GM12872 (cell line): ENCODE data around the gene AIDA.

Experiments
- TF ChIP-seq, protein P1 (sequence below): IDR thresholded peaks from 3 replicates; pipeline ENCODE4 v1.5.1; 2011; ENCODE audit warnings: low read depth, mild to moderate bottlenecking, low read length, moderate library complexity; ENCODE audit not compliant: insufficient read depth

Gene AIDA

GRCh38 chr1:222623458-222623857 is 88.8 kb downstream of the AIDA start:
- TF ChIP-seq, protein P1, sequence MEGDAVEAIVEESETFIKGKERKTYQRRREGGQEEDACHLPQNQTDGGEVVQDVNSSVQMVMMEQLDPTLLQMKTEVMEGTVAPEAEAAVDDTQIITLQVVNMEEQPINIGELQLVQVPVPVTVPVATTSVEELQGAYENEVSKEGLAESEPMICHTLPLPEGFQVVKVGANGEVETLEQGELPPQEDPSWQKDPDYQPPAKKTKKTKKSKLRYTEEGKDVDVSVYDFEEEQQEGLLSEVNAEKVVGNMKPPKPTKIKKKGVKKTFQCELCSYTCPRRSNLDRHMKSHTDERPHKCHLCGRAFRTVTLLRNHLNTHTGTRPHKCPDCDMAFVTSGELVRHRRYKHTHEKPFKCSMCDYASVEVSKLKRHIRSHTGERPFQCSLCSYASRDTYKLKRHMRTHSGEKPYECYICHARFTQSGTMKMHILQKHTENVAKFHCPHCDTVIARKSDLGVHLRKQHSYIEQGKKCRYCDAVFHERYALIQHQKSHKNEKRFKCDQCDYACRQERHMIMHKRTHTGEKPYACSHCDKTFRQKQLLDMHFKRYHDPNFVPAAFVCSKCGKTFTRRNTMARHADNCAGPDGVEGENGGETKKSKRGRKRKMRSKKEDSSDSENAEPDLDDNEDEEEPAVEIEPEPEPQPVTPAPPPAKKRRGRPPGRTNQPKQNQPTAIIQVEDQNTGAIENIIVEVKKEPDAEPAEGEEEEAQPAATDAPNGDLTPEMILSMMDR, result no peak

DNA sequence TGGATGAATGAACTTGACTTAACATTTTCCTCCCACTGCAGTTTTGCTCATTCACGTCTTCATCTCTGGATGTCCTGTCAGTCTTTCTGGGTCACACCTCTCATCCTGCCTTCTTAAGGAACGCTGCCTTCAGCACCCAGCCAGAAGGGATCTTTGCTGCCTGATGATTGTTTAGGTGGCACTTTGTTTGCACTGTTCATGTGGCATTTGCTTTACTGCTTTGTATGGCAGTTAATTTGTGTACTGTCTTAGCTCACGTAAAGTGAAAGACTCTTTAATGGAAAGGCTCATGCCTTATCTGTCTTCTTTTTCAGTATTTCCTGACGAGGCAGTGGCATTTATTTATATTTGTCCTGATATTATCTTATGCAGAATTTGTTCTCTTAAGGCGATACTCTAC is 89.5 kb downstream of the AIDA start:
- TF ChIP-seq, protein P1, result no peak

DNA sequence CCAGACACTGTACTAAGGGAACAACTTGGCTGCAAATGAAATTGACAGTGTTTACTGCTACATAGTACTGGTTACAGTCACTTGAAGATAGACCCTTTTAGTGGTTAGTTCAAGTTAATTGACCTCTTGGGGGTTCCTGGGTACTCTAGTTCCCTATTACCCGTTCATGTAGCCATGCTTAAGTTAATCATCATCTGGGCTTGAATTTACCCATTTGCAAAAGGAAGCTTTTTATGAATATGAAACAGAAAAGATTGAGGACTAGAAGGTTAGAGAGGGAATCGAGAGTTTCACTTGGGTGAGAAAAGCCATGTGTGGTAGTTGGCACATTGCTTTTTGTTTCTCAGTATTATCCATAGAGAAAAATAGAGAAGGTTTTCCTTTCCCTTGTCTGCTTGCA is 91.7 kb downstream of the AIDA start:
- TF ChIP-seq, protein P1, result no peak

- TF ChIP-seq, protein P1, result no peak
Observed at GRCh38 chr1:222618880-222619596, 93.3 kb downstream of the AIDA start.
